Limb (tissue), 2 donors: ENCODE results near the gene GUK1.
"Not testable (repeated sequence)": the region's sequence is repeated elsewhere in the genome, so short reads cannot be mapped to it uniquely, and the experiment has no call there.

Experiments
- DNase-seq, 2 donors: peaks; one replicate each; pipeline ENCODE4 v3.0.0-alpha.2; 2016; ENCODE audit errors: extremely low spot score in 2 of 2

The GUK1 gene

DNA sequence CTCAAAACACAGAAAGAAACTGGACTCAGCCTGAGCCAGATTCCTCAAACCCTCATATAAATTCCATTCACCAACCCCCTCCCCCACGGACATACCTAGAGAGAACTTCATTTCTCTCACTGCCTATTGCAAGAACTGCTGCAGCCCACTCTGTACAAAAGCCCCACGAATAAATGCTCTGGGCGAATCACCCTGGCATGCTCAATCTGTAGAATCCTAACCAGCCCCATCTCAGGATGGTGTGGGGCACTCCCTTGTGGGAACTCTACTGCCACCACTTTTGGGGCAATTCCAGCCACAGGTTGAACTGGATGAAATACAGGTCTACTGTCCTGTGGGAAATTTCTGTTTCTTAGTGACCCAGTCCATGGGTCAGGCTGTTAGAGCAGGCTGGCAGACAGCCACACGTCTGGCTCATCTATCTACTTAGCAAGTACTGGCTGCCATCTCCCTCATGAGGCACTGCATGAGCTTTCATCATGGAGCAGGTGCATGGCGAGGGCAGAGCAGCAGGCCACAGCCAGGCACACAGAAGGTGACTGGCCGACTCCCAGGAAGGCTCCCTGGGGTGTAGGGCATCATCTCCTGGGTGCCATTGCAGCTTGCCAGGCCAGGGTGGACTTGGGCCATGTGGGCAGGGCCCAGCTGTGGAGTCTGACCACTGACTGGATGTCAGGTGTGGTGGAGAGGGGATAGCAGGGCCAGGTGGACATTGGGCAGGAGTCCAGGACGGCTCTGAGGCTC, 35.4 kb upstream of the GUK1 start:
- DNase-seq, result no peak

DNA sequence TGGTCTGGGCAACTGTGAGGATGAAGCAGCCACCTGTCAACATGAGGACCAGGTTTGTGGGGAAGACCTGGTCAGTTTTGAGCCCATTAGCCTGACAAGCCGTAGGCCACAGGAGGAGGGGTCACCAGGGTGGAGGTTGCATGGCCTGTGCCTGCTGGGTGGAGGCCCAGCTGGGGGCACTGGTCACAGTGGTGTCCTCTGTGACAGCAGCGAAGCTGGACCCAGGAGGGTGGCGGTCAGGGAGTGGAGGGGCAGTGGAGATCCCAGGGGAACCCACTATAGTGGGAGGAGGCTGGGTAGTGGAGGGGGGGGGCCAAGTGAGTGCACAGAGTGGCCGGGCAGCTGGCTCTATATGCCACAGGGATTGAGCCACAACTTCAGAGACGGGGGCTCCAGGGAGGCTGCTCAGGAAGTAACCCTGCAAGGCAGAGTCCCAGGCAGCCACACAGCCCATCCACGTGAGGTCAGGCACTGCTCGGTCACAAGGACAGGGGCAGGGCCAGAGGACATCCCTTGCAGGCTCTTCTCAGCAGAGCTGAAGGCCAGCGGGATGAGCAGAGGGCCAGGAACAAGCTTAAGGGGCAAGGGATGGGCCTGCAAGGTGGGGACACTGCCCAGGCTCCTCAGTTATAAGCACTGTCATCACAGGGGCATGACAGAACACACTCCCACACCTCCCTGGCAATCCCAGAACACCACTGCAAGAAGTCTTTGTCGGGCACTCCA, 34.6 kb upstream of the GUK1 start:
- DNase-seq, result no peak

DNA sequence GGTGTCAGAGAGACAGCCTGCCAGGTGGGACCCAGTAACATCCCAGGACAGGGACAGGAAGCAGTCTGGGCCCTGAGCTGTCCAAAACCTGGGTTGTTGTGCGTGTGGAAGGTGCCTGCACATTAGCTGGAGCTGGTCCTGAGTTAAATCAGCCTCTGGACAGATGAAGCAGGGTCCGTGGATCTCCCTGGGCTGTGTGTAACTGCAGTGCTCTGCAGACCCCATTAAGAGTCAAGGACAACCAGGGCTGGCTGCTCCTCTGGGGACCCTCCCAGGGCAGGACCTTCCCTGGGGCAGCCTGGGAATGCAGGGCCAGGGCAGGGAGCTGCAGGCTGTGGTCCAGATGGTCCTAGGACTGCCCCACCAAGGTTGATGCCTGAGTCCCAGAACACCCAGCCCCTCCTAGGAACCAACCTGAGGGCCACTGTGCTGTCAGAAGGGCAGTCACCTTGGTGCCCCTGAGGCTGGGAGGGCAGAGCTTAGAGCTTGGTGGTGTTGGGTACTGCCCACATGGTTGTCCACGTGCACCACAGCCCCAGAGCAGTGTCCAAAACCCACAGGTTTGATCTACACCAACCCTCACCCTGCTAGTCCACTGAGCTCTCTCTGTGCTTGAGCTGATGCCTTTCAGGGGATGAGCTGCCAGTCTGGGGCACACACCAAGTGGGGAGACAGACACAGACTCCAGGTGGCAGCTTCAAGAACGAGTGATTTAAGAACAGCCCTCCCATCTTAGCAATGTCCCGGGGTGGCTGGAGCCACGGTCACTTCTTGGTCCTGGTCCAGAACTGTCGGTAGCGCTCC, 33.9 kb upstream of the GUK1 start:
- DNase-seq, result no peak

DNA sequence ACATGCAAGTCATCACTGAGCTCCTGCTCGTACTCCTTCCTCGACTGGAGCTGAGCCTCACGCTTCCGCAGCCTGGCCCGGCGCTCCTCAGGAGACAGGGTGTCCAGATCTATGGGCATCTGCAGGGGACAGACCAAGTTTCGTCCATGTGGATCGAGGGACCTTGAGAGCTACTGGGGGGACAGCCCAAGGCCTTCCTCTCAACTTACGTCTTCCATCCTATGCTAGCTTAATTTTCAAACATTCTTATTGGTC, 33.4 kb upstream of the GUK1 start:
- no peak for DNase-seq

DNA sequence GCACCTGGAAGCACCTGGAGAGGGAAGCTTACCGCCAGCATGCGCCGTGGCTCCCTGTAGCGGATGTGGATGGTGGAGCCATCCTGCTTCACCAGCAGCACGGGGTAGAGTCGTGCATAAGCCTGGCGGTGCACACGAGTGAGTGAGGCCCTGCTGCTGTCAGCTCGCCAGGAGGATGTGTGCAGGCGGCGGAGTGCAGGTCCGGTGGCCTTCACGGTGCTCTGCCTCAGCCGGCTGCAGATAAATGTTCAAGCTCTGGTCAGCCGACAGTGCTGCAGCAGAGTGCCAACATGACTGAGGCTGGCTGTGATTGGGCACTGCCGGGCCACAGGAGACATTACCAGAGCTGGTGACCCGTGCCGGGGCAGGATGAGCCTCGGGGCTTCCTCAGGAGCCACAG, 32.4 kb upstream of the GUK1 start:
- no peak for DNase-seq

DNA sequence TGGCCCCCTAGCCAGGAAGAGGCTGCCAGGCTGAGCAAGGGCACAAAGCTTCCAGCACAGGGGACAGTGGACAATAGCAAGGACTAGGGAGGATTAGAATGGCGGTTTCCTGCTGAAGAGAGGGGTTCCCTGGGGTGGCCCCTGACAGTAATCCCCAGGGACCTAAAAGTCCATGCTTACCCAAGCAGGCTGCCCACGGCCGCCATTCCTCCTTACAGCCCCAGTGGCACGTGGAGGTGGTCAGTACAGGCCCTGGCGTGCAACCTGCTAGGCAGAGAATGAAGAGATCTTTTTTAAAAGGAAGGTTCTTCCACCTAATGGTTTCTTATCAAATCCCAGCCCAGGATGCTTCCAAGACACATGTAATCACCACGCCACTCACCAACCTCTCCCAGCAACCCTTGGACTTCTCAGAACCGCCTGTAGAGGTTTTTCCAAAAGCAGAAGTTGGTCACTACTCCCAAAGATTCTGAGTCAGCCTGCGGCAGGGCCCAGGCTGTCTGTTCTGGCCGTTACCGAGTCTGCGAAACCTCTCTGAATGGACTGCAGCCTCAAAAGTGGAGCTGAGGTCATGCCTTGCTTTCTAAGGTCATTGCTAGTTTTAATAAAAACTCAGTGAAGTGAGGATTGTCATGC, 31.9 kb upstream of the GUK1 start:
- no peak for DNase-seq

DNA sequence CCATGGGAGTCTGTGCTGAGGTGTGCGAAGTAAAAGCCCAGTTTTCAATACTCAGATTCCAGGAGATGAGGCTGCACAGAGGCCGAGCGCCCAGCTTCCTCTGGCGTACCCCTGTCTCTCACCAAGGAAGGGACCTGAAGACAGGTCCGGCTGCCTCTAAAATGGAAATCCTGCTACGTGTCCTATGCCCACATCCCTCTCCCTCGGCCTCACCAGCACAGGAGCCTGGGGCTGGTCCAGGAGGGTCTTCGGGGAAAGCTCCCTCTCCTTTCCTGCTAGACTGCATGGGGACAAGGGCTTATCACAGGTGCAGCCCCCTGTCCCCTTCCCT, 31.4 kb upstream of the GUK1 start:
- no peak for DNase-seq

DNA sequence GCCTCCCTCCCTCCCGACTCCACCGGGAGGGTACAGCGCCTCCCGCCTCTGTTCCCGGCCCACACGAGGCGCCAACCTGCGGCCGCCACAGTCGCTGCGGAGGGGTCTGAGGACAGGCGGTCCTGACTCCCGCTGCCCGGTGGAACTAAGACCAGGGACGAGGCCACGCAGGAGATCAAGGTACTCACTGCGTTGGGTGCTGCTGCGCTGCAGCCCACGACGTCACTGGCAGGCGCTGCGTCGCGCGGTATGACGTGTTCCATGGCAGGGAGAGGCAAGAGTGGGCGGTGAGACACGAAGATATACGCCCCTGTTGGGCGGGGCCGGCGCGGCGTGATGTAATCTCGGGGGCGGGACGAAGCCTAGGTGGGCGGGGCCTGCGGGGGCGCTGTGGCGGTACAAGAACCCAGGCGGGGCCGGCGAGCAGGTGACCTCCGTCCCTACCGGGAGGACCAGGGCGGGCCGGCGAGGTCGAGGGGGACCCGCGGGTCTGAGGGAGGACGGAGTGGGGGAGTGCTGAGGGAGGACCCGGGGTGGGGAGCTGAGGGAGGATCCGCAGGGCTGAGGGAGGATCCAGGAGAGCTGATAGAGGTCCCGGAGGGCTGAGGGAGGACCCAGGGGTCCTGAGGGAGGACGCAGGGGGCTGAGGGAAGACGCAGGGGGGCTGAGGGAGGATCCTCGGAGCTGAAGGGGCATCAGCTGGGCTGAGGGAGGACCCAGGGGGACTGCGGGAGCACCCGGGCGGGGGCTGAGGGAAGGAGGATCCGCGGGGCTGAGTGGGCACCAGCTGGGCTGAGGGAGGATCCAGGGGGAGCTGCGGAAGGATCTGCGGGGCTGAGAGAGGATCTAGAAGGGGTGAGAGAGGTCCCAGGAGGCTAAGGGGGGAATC, 30.8 kb upstream of the GUK1 start, which contains the start of gene MRPL55:
MRPL55 (minus strand) TSS at position 227 of the 889 bp plus-strand sequence. CDS start 1,039 bp downstream, outside the sequence.
- peak; percentile 95 to 100 for DNase-seq

DNA sequence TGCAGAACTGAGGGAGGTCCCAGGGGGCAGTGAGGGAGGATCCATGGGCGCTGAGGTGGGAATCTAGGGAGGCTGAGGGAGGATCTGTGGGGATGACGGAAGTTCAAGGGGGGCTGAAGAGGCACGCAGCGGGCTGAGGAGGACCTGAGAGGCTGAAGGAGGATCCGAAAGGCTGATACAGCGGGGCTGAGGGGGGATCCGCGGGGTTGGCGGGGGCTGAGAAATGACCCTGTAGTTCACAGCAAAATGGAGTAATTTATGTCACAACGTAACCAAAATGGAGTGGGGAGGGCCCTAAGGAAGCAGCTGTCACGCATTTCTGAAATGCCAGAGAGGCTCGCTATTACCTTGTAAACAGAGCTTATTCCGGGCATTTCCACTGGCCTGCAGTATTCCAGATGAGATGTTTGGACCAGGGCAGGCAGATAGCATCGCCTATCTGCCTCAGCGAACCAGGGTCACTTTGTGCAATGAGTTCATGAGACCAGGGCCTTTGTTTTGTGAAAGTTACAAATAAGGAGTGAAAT, 30.1 kb upstream of the GUK1 start:
- no peak for DNase-seq

DNA sequence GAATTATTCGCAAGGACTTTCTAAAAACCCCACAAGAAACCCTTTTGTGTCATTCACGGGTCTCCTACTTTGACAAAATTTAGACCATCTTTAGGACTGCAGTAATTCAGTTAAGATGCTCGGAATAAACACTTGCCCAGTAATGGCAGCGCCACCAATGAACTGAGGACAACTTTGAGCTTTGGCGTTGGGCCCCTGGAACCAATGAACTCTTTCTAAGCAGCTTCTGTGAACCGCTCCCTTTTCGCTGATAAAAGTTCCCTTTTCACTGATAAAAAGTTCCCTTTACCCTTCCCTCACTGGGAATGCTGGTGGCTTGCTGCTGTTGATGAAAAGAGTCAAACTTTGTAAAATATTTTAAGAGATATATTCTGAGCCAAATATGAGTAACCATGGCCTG, 29.5 kb upstream of the GUK1 start:
- no peak for DNase-seq

DNA sequence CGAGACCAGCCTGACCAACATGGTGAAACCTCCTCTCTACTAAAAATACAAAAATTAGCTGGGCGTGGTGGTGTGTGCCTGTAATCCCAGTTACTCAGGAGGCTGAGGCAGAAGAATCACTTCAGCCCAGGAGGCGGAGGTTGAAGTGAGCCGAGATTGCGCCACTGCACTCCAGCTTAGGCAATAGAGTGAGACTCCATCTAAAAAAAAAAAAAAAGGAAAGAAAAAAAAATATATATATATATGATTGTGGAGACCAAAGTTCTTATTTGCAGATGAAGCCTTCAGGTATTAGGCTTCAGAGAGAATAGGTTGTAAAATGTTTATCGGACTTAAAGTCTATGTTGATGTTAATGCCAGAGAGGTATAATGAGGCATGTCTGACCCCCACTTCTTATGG, 28.8 kb upstream of the GUK1 start:
- not testable (repeated sequence) for DNase-seq

DNA sequence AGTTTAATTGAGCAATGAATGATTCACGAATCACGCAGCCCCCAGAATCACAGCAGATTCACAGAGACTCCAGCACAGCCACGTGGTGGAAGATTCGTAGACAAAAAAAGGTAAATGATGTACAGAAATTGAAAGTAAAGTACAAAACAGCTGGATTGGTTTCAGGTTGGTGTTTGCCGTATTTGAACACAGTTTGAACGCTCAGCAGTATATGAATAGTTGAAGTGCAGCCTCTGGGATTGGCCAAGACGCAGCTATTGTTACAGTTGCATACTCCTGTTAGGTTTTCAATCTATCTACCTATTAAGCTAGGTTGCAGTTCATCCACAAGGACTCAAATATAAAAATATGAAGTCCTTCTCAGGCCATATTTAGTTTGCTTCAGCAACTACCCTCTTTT, 27.9 kb upstream of the GUK1 start:
- DNase-seq, result no peak

DNA sequence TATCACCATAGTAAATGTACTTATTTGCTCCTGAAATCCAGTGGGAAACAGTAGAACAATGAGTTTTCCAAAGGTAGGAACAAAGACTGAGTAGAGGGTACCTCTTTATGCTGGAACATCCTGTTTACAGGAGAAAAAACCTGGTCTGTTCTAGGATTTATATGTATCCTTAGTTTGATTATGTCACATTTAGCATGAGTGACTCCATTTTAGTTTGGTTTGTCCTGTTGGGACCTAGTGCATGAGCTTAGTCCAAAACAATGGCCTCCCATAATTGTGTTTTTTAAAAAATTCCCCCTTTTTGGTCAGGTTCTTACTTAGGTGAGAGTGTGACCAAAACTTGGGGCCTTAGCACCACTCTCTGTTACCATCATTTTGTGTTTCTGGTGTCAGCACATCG, 27.5 kb upstream of the GUK1 start:
- DNase-seq, result no peak

DNA sequence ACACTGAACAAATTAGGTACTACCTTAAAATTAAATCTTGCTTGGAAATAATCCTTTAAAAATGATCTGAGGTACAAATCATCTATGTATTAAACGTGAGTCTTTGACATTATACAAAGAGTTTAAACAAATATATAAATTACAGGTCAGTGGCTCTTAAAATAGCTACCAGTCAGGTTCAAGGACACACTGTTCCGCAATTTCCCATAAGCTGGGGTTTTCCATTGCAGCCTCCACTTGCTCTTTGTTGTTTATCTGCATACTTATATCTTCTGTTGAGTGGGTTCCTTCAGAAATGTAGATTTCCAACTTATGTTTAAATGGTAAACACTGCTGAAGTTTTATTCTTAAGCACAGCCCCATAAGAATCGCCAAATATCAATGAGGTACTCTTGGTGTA, 25.3 kb upstream of the GUK1 start:
- DNase-seq, result no peak

DNA sequence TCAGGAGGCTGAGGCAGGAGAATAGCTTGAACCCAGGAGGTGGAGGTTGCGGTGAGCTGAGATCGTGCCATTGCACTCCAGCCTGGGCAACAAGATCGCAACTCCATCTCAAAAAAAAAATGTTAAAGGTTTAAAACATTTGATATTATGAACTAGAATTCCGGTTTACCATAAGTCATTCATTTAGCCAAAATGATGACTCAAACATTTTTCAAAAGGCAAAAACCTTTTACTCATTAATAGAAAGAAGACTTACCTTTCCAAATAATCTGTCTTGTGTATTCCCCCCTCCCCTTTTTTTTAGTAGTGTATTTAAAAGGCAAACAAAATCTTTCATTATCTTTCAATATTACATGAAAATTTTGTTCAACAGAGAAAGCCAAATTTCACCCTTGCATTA, 22.7 kb upstream of the GUK1 start:
- no peak for DNase-seq

DNA sequence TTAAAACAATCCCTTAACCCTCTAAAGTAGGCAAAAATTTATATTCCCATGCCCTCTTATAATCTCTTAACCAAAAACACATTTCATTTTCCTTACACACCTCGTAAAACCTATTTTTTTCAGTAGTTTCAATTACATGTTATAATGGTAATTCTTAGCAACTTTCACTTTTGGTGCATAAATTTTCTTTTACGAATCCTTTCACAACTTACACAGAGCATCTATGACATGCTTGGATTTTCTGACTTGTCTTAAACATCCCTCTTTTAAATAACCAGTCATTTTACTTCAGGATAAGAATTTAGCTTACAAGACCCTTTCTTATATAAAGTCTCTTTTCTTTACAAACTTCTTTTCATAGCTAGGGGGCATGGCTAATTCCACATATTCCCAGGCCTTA, 22.0 kb upstream of the GUK1 start:
- DNase-seq, result no peak

DNA sequence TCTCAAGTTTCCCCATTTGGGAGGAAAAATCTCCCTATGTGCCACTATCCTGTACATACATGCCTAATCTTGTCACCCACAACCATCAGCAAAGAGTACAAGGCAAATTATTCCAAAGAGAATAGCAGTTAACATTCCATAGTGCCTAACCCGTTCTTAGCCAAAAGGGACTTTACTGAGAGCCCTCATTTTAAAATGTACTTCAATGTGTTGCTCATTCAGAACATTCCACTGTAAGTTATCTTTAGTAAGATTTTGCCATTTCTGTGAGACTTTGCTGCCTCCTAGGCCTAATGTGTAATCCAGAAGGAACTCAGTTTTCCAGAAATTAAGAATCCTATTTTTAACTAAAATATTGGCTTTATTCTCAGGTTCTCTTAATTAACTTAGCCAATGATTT, 19.7 kb upstream of the GUK1 start:
- DNase-seq, result no peak

DNA sequence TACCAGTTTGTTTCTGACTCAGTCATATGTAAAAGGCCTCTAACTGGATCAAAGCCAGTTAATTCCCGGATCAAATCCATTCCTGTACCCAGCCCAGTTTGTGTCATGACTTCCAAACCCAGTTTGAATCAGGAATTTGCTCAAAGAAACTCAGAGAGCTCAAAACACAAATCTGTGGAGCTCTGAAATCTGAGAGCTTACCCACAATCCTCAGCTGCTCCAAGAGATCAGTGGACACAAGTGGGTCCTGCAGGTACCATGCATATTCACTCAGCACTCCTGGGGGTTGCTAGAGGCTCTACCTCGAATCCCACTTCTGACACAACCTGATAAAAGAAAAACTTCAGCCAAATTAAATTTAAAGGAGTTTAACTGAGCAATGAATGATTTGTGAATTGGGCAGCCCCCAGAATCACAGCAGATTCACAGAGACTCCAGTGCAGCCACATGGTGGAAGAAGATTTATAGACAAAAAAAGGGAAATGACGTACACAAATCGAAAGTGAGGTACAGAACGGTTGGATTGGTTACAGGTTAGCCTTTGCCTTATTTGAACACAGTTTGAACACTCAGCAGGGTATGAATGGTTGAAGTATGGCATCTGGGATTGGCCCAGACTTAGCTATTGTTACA, 19.1 kb upstream of the GUK1 start:
- no peak for DNase-seq

DNA sequence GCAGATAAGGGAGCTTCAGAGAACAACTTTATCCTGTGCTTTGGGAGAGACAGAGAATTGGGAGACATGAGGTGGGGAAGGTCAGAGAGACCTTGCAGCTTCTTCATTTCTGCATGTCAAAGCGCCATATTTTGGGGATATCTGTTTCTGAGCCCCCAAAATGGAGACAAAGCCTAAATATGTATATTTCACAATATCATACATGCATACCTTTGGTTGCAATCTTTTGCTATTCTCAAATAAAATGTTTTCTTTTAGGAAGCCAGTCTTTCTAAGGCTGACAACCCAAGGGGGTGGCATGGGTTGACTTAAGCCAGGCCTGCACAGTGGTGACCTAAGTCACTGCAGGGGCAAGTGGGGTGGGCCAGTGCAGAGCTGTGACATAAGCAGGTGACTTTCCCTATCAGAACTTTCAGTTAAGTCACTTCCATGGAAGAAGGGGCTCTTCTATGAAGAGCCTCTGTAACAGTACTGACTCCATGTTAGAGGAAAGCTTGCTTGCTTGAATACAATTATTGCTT, 17.1 kb upstream of the GUK1 start:
- no peak for DNase-seq

DNA sequence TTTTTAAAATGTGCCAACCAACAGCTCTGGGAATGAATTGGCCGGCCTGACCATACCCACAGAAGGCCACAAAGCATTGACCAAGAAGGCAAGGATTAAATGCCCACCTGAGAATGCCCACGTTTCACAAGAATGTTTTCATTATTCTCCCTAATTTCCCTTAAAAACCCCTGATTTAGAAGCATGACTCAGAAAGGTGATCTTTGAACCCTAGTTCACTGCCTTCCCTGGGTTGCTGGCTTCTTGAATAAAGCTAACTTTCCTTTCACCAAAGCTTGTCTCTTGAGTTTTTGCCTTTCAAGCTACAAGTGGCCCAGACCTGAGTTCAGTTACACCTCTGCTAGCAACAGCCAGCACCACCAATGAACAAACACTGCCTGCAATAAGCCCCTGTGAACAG, 16.6 kb upstream of the GUK1 start:
- no peak for DNase-seq
